Mesothelial cell of epicardium (in vitro differentiated cells): ENCODE data around the gene PIK3C2B. TPM values are rescaled to one million over a fixed set of nuclear protein-coding genes. Genes with fewer than 3 reads are reported as not detected.

Source experiments
- DNase-seq, 2 experiments: peaks; one replicate each; pipeline ENCODE4 v3.0.0; 2021; ENCODE audit warnings: low spot score in 2 of 2; ENCODE audit not compliant: unreplicated experiment in 2 of 2
- H3K27ac Mint-ChIP-seq: 2 replicates; pipeline ENCODE4 v1.8.0; 2021; ENCODE audit warnings: mixed read lengths
- H3K27me3 Mint-ChIP-seq: 2 replicates; pipeline ENCODE4 v1.8.0; 2021; ENCODE audit warnings: low read depth, mixed read lengths
- H3K36me3 Mint-ChIP-seq: 2 replicates; pipeline ENCODE4 v1.8.0; 2021; ENCODE audit warnings: mixed read lengths
- H3K4me1 Mint-ChIP-seq: 2 replicates; pipeline ENCODE4 v1.8.0; 2021; ENCODE audit warnings: mixed read lengths
- H3K4me3 Mint-ChIP-seq: 2 replicates; pipeline ENCODE4 v1.8.0; 2021; ENCODE audit warnings: mild to moderate bottlenecking, moderate library complexity, mixed read lengths
- H3K9me3 Mint-ChIP-seq: 2 replicates; pipeline ENCODE4 v1.8.0; 2021; ENCODE audit warnings: mixed read lengths
- total RNA-seq: library from RNA; stranded (reverse); gene quantifications from 3 replicates; pipeline ENCODE4 v1.2.1, GENCODE V29; 2021
- TF ChIP-seq, protein P1 (sequence below): fragments of 200-600 bp; sonication (generic); IDR thresholded peaks from one replicate; pipeline ENCODE4 v1.5.0; 2021; ENCODE audit warnings: antibody characterized with exemption; ENCODE audit not compliant: unreplicated experiment

The PIK3C2B gene
- total RNA-seq, 1 donor from 2014 or later, result 39.6 TPM

DNA sequence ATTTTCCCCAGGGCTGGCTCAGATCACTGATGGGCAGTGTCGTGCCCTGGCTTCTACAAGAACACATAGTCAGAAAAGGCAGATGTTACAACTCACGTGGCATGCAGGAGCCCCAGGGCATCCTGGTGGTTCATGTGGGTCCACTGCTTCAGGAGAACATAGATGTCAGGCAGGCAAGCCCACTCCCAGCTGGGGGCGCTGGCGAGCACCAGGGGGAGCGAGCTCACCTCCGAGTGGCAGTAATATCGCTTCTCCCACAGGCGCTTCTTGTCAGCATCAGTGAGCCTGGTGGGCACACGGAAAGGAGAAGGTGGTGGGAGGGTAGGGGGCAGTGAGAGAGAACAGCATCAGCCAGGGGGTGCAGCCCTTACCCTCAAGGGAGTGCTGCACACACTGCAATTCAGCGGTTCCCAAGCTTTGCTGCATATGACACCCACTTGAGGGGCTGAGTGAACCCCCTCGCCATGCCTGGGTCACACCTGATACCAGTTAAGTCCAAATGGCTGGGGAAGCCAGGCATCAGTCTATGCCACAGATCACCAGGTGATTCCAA, 48.7 kb downstream of the PIK3C2B start:
- peaks cover 37% of the 10 kb centered on the region for H3K36me3 Mint-ChIP-seq
- H3K27me3 Mint-ChIP-seq, result no peaks in the 10 kb centered on the region
- no peak overlapping the region for H3K27ac Mint-ChIP-seq
- H3K9me3 Mint-ChIP-seq, result no peaks in the 10 kb centered on the region
- DNase-seq, result no peak
- H3K4me1 Mint-ChIP-seq, result peaks cover 31% of the 10 kb centered on the region
- TF ChIP-seq, protein P1, sequence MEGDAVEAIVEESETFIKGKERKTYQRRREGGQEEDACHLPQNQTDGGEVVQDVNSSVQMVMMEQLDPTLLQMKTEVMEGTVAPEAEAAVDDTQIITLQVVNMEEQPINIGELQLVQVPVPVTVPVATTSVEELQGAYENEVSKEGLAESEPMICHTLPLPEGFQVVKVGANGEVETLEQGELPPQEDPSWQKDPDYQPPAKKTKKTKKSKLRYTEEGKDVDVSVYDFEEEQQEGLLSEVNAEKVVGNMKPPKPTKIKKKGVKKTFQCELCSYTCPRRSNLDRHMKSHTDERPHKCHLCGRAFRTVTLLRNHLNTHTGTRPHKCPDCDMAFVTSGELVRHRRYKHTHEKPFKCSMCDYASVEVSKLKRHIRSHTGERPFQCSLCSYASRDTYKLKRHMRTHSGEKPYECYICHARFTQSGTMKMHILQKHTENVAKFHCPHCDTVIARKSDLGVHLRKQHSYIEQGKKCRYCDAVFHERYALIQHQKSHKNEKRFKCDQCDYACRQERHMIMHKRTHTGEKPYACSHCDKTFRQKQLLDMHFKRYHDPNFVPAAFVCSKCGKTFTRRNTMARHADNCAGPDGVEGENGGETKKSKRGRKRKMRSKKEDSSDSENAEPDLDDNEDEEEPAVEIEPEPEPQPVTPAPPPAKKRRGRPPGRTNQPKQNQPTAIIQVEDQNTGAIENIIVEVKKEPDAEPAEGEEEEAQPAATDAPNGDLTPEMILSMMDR, result peak; percentile 30
- H3K4me3 Mint-ChIP-seq, result no peak overlapping the region

Other genes with a start within 250 kb of the PIK3C2B start
- 29.7 to 34.0 TPM (median 32.2 TPM) in 3 replicates for gene PLEKHA6, start 134.9 kb downstream of the PIK3C2B start, total RNA-seq
- gene PPP1R15B, start 83.0 kb downstream of the PIK3C2B start, total RNA-seq, result 56.2 to 57.5 TPM (median 57.5 TPM) in 3 replicates
- gene MDM4, start 21.6 kb upstream of the PIK3C2B start, total RNA-seq, result 132 to 154 TPM (median 136 TPM) in 3 replicates
- 3.3 to 4.3 TPM (median 3.9 TPM) in 3 replicates for gene LRRN2, start 190.9 kb upstream of the PIK3C2B start, total RNA-seq